ENCODE results near the gene NFATC3. TPM values are rescaled to one million over a fixed set of nuclear protein-coding genes. Genes with fewer than 3 reads are reported as not detected.

The NFATC3 gene
- total RNA-seq, 1 experiment from 2014 or later = 43.9 TPM

- ChIA-PET CTCF (interaction anchor here (0.7 kb wide), 1 partner anchor 992 kb away, joined by 3 read pairs; no protein-coding TSS in a partner anchor), POLR2A (no interaction called here)
- H3K4me1 Mint-ChIP-seq (ENCODE audit: low read depth, unreplicated experiment) = no peaks in the 10 kb centered on the region
- no peaks in the 10 kb centered on the region for H3K27me3 Mint-ChIP-seq (ENCODE audit: insufficient read depth, unreplicated experiment)
- H3K9me3 ChIP-seq = no peaks in the 10 kb centered on the region
- peaks cover 29% of the 10 kb centered on the region for H3K36me3 Mint-ChIP-seq (ENCODE audit: insufficient read depth, unreplicated experiment)
- no peak for DNase-seq
- no TSS peak for BruUV-seq (replicated peaks)
- H3K4me1 ChIP-seq = peaks cover 10% of the 10 kb centered on the region
- H3K27me3 ChIP-seq (replicated peaks; ENCODE audit: control insufficient read depth, insufficient read depth, low read length) = no peaks in the 10 kb centered on the region
- H3K27ac Mint-ChIP-seq (ENCODE audit: unreplicated experiment) = no peak overlapping the region
- H3K4me3 Mint-ChIP-seq (ENCODE audit: unreplicated experiment) = no peak overlapping the region
- H3K4me3 ChIP-seq (ENCODE audit: low read depth, low read length) = no peak overlapping the region
- TF ChIP-seq CTCF (IDR thresholded peaks at IDR 0.05; ENCODE audit: insufficient read depth in 1 of 2, low read depth in 1 of 2, low read length in 1 of 2, severe bottlenecking in 1 of 2, unreplicated experiment in 1 of 2) = no peak
- intact Hi-C loops (cut with micrococcal nuclease; ENCODE audit: unreplicated experiment) = no loop called here
- H3K36me3 ChIP-seq (ENCODE audit: control insufficient read depth, insufficient read depth, low read length) = no peaks in the 10 kb centered on the region
- no peaks in the 10 kb centered on the region for H3K9me3 Mint-ChIP-seq (ENCODE audit: unreplicated experiment)
Measured at GRCh38 chr16:68223072-68223471, 137.9 kb downstream of the NFATC3 start.

- peaks cover 5% of the 10 kb centered on the region for H3K36me3 ChIP-seq (ENCODE audit: control insufficient read depth, insufficient read depth, low read length)
- H3K4me1 ChIP-seq = peaks cover 11% of the 10 kb centered on the region
- BruUV-seq (replicated peaks) = no TSS peak
- Mint-ChIP-seq H3K27me3 (ENCODE audit: insufficient read depth, unreplicated experiment) (no peaks in the 10 kb centered on the region), H3K36me3 (ENCODE audit: insufficient read depth, unreplicated experiment) (peaks cover 53% of the 10 kb centered on the region), H3K4me3 (ENCODE audit: unreplicated experiment) (no peak overlapping the region), H3K9me3 (ENCODE audit: unreplicated experiment) (no peaks in the 10 kb centered on the region), H3K27ac (ENCODE audit: unreplicated experiment) (no peak overlapping the region), H3K4me1 (ENCODE audit: low read depth, unreplicated experiment) (peaks cover 6% of the 10 kb centered on the region)
- no peak for DNase-seq
- ChIA-PET POLR2A (no interaction called here), CTCF (no interaction called here)
- intact Hi-C loops (cut with micrococcal nuclease; ENCODE audit: unreplicated experiment) = no loop called here
- H3K9me3 ChIP-seq = no peaks in the 10 kb centered on the region
- H3K27me3 ChIP-seq (replicated peaks; ENCODE audit: control insufficient read depth, insufficient read depth, low read length) = no peaks in the 10 kb centered on the region
- TF ChIP-seq CTCF (IDR thresholded peaks at IDR 0.05; ENCODE audit: insufficient read depth in 1 of 2, low read depth in 1 of 2, low read length in 1 of 2, severe bottlenecking in 1 of 2, unreplicated experiment in 1 of 2) = no peak
- H3K4me3 ChIP-seq (ENCODE audit: low read depth, low read length) = no peak overlapping the region
Measured at GRCh38 chr16:68226116-68226515, 140.9 kb downstream of the NFATC3 start.

- POLR2A ChIA-PET = interaction anchor here (0.6 to 0.7 kb wide), 3 partner anchors 9 to 421 kb away, joined by 3 to 4 read pairs (median 4); partner anchors contain the start of genes ESRP2 and TSNAXIP1
Measured at GRCh38 chr16:68227183-68227793, 142.1 kb downstream of the NFATC3 start.

More at GRCh38 chr16:68227183-68227793, 142.1 kb downstream of the NFATC3 start:
- DNase-seq = no peak
- Mint-ChIP-seq H3K9me3 (ENCODE audit: unreplicated experiment) (no peaks in the 10 kb centered on the region), H3K27me3 (ENCODE audit: insufficient read depth, unreplicated experiment) (no peaks in the 10 kb centered on the region), H3K36me3 (ENCODE audit: insufficient read depth, unreplicated experiment) (peaks cover 57% of the 10 kb centered on the region), H3K27ac (ENCODE audit: unreplicated experiment) (peak overlapping the region; percentile 56), H3K4me3 (ENCODE audit: unreplicated experiment) (no peak overlapping the region), H3K4me1 (ENCODE audit: low read depth, unreplicated experiment) (peaks cover 6% of the 10 kb centered on the region)
- Histone ChIP-seq H3K4me1 (peaks cover 11% of the 10 kb centered on the region), H3K9me3 (no peaks in the 10 kb centered on the region), H3K4me3 (ENCODE audit: low read depth, low read length) (no peak overlapping the region), H3K27me3 (replicated peaks; ENCODE audit: control insufficient read depth, insufficient read depth, low read length) (no peaks in the 10 kb centered on the region), H3K36me3 (ENCODE audit: control insufficient read depth, insufficient read depth, low read length) (peaks cover 9% of the 10 kb centered on the region)
- intact Hi-C loops (cut with micrococcal nuclease; ENCODE audit: unreplicated experiment) = no loop called here
- no peak for TF ChIP-seq CTCF (IDR thresholded peaks at IDR 0.05; ENCODE audit: insufficient read depth in 1 of 2, low read depth in 1 of 2, low read length in 1 of 2, severe bottlenecking in 1 of 2, unreplicated experiment in 1 of 2)
- CTCF ChIA-PET = interaction anchor here (2.0 kb wide), 1 partner anchor 133 kb away, joined by 10 read pairs; no protein-coding TSS in a partner anchor
- BruUV-seq (replicated peaks) = TSS peak; percentile 27
